ENCODE results near the gene TBX3.

- TF ChIP-seq CTCF (IDR thresholded peaks at IDR 0.05) (no peak), EP300 (IDR thresholded peaks at IDR 0.05) (no peak), POLR2A (IDR thresholded peaks at IDR 0.05) (no peak), POLR2AphosphoS5 (IDR thresholded peaks at IDR 0.05) (peak; percentile 47 to 60)
Observed at GRCh38 chr12:114671443-114672411, 12.2 kb downstream of the TBX3 start.
